Measurements from ENCODE around the gene SUPT16H. TPM values are rescaled to one million over a fixed set of nuclear protein-coding genes. Genes with fewer than 3 reads are reported as not detected.
A peak's percentile ranks its signal among the peaks of the same experiment; 100 is the strongest.
"Not testable (repeated sequence)": the region's sequence is repeated elsewhere in the genome, so short reads cannot be mapped to it uniquely, and the experiment has no call there.

Gene SUPT16H
- total and polyA plus RNA-seq, 12 donors, result 39.2 to 76.4 (median 49.1) TPM

DNA sequence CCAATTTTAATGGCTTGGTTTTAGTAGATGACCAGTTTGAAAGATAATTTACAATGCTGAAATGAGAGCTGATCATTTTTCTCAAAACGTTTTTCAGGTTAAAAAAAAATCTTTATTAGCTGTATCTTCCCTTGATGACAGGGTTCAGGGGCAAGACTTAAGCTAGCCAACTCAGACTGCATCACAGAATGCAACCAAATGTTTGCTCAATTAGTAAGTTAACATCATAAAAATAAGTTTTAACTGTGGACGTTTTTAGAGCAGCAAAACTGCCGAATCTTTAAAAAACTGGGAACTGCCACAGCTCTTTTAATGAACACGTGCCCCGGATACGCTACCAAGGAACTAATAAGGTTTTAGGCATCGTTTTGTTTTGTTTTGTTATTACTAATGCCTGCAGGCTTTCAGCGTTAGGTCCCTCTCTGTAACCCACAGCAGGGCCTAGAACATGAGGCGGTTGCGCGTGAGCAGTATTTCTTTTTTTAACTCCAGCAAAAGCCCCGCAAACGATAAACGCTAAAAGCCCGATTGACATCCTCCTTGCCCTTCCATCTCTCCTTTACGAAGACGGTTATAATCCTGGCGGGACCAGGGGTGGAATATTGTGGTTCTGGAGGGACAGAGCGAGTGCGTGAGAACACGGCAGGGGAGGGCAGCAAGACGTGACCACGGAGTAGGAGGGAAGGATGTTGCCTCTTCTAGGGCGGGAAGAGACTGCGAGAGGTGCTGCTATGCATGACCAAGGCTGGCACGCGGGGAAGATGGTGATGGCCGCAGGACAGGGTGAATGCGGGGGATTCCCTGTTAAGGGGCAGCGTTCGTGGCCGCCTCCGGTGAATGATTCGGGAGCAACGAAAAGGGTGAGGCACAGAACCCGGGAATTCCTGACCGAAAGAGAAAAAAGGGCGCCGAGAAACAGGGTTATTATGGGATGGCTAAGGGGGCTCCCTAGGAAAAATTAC is 652 bp downstream of the SUPT16H start:
- Histone ChIP-seq H3K4me3 (peak overlapping the region; percentile 19 to 83 (median 69)), H3K4me1 (replicated peaks in 1 of 2) (peaks cover 5 to 15% of the 10 kb centered on the region in 2 donors), H3K27me3 (no peaks in the 10 kb centered on the region), H3K27ac (peak overlapping the region; percentile 87 to 92 (median 91)), H3K9me3 (replicated peaks in 1 of 3) (no peaks in the 10 kb centered on the region), H3K36me3 (replicated peaks in 1 of 2) (peaks cover 0 to 8% of the 10 kb centered on the region in 2 donors)
- peak; percentile 36 to 68 (median 53) for DNase-seq
- TF ChIP-seq POLR2A (IDR thresholded peaks at IDR 0.05), result no peak
- TF ChIP-seq, protein P1, sequence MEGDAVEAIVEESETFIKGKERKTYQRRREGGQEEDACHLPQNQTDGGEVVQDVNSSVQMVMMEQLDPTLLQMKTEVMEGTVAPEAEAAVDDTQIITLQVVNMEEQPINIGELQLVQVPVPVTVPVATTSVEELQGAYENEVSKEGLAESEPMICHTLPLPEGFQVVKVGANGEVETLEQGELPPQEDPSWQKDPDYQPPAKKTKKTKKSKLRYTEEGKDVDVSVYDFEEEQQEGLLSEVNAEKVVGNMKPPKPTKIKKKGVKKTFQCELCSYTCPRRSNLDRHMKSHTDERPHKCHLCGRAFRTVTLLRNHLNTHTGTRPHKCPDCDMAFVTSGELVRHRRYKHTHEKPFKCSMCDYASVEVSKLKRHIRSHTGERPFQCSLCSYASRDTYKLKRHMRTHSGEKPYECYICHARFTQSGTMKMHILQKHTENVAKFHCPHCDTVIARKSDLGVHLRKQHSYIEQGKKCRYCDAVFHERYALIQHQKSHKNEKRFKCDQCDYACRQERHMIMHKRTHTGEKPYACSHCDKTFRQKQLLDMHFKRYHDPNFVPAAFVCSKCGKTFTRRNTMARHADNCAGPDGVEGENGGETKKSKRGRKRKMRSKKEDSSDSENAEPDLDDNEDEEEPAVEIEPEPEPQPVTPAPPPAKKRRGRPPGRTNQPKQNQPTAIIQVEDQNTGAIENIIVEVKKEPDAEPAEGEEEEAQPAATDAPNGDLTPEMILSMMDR (IDR thresholded peaks at IDR 0.05), result no peak
- 0 to 1% (median 1%) methylated on average over 39 of the region's 39 CpGs for WGBS, 4 donors
- intact Hi-C loops (cut with DNase I), result no loop called here

DNA sequence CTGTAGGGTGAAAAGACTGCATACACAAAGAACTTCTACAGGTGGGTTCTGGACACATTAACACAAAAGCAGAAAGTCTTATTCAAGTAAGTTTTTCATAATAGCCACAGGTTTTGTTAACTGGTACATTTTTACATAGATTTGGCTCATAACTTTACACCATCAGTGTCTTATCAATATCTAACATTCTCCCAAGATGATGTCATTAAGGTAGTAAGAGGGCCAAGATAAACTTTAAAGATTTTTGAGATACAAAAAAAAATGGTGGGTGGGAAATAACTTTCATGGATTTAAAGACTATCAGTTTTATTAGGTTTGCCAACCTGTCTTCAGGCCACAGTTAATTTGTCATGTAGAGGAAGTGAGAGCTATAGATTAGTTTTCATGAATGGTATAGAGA is 1.7 kb downstream of the SUPT16H start:
- no peak overlapping the region for H3K4me3 ChIP-seq
- H3K27me3 ChIP-seq, result no peaks in the 10 kb centered on the region
- TF ChIP-seq POLR2A (IDR thresholded peaks at IDR 0.05), result no peak
- TF ChIP-seq, protein P1 (IDR thresholded peaks at IDR 0.05), result no peak
- H3K9me3 ChIP-seq (replicated peaks in 1 of 3), result no peaks in the 10 kb centered on the region
- H3K36me3 ChIP-seq (replicated peaks in 1 of 2), result peaks cover 0 to 6% of the 10 kb centered on the region in 2 donors
- intact Hi-C loops (cut with DNase I), result no loop called here
- DNase-seq, result no peak
- H3K27ac ChIP-seq, result no peak overlapping the region
- peaks cover 5 to 15% of the 10 kb centered on the region in 2 donors for H3K4me1 ChIP-seq (replicated peaks in 1 of 2)

DNA sequence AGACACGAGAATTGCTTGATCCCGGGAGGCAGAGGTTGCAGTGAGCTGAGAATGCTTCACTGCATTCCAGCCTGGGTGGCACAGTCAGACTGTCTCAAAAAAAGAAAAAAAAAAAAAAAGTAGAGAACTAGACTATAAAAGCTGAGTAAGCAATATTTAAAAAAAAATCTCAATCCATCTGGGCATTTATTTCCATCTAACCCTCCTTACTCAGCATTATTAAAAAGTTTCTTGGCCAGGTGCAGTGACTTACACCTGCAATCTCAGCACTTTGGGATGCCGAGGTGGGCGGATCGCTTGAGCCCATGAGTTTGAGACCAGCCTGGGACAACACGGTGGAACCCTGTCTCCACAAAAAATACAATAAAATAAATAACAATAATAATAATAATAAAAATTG is 4.5 kb downstream of the SUPT16H start:
- no peak for DNase-seq
- Histone ChIP-seq H3K4me1 (replicated peaks in 1 of 2) (peaks cover under 1 to 15% of the 10 kb centered on the region in 2 donors), H3K4me3 (no peak overlapping the region), H3K36me3 (replicated peaks in 1 of 2) (peaks cover 0 to 4% of the 10 kb centered on the region in 2 donors), H3K27ac (no peak overlapping the region), H3K9me3 (replicated peaks in 1 of 3) (no peaks in the 10 kb centered on the region), H3K27me3 (no peaks in the 10 kb centered on the region)
- WGBS, 4 donors, result 93 to 95% (median 93%) methylated on average over 6 of the region's 6 CpGs
- TF ChIP-seq POLR2A (IDR thresholded peaks at IDR 0.05), result no peak
- TF ChIP-seq, protein P1 (IDR thresholded peaks at IDR 0.05), result no peak
- intact Hi-C loops (cut with DNase I), result no loop called here

DNA sequence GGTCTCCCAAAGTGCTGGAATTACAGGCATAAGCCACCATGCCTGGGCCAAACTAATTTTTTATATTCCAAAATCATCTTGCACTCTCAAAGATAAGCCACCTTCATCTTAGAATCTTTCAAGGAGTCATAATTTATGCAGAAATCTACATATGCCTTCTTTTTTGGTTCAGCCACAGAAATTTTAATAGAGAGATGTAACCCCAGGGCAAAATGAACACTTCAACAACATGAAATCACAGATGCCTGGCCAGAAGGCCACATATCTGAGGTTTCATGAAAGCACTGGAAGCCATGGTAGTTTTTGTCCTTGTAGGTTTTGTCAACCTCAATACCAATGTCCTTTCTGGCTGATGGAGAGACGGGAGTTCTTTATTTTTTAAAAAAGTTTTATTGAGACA is 9.8 kb downstream of the SUPT16H start:
- TF ChIP-seq, protein P1 (IDR thresholded peaks at IDR 0.05), result no peak
- TF ChIP-seq POLR2A (IDR thresholded peaks at IDR 0.05), result no peak
- no peaks in the 10 kb centered on the region for H3K27me3 ChIP-seq
- intact Hi-C loops (cut with DNase I), result no loop called here
- DNase-seq, result no peak
- no peak overlapping the region for H3K27ac ChIP-seq
- 50 to 61% (median 51%) methylated on average over 1 of the region's 1 CpG for WGBS, 4 donors
- no peaks in the 10 kb centered on the region for H3K9me3 ChIP-seq (replicated peaks in 1 of 3)
- no peaks in the 10 kb centered on the region for H3K4me1 ChIP-seq (replicated peaks in 1 of 2)
- H3K36me3 ChIP-seq (replicated peaks in 1 of 2), result peaks cover 0 to 39% of the 10 kb centered on the region in 2 donors
- H3K4me3 ChIP-seq, result no peak overlapping the region

DNA sequence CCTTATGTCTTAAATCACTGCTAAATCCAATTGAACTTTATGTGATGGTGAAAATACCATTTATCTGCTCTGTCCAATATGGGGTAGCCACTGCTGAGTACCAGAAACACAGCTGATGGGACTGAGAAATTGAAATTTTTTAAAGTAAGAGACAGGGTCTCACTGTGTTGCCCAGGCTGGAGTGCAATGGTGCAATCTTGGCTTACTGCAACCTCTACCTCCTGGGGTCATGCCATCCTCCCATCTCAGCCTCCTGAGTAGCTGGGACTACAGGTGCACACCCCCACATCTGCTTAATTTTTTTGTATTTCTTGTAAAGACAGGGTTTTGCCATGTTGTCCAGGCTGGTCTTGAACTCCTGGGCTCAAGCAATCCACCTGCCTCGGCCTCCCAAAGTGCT is 11.0 kb downstream of the SUPT16H start:
- DNase-seq; H3K9me3 ChIP-seq (replicated peaks in 1 of 3); H3K27ac ChIP-seq; H3K4me3 ChIP-seq; intact Hi-C loops (cut with DNase I); H3K4me1 ChIP-seq (replicated peaks in 1 of 2); H3K27me3 ChIP-seq: not testable (repeated sequence)
- WGBS, 4 donors, result 98 to 100% (median 100%) methylated on average over 1 of the region's 1 CpG
- peaks cover 0 to 50% of the 10 kb centered on the region in 2 donors for H3K36me3 ChIP-seq (replicated peaks in 1 of 2)

All from adrenal gland (tissue), 12 donors.